ENCODE measurements around the gene COA8. TPM values are rescaled to one million over a fixed set of nuclear protein-coding genes. Genes with fewer than 3 reads are reported as not detected.

The COA8 gene
- total RNA-seq, 1 donor from 2014 or later = 17.2 TPM

- Histone ChIP-seq H3K9me3 (no peaks in the 10 kb centered on the region), H3K36me3 (peaks cover 0 to 5% of the 10 kb centered on the region in 2 donors), H3K4me3 (no peak overlapping the region), H3K27ac (peak overlapping the region; percentile 88), H3K4me1 (peaks cover 90% of the 10 kb centered on the region), H3K27me3 (no peaks in the 10 kb centered on the region)
- intact Hi-C loops (cut with DNase I) = no loop called here
- no peak for DNase-seq (ENCODE audit: extremely low spot score in 2 of 2)
- TF ChIP-seq POLR2A (IDR thresholded peaks at IDR 0.05) = no peak
- no peak for TF ChIP-seq POLR2AphosphoS5 (IDR thresholded peaks at IDR 0.05; ENCODE audit: insufficient read depth in 1 of 2, low read depth in 1 of 2)
- TF ChIP-seq CTCF (IDR thresholded peaks at IDR 0.05) = no peak
Observed at GRCh38 chr14:103532216-103533136, 30.3 kb upstream of the COA8 start.

- H3K27me3 ChIP-seq = no peaks in the 10 kb centered on the region
- H3K36me3 ChIP-seq = peaks cover 0 to 5% of the 10 kb centered on the region in 2 donors
- H3K4me3 ChIP-seq = no peak overlapping the region
- intact Hi-C loops (cut with DNase I) = no loop called here
- H3K4me1 ChIP-seq = peaks cover 89% of the 10 kb centered on the region
- DNase-seq (ENCODE audit: extremely low spot score in 2 of 2) = no peak
- H3K9me3 ChIP-seq = no peaks in the 10 kb centered on the region
- H3K27ac ChIP-seq = peak overlapping the region; percentile 88
- TF ChIP-seq POLR2AphosphoS5 (IDR thresholded peaks at IDR 0.05; ENCODE audit: insufficient read depth in 1 of 2, low read depth in 1 of 2) (peak in 1 of 2 donors; percentile 61), CTCF (IDR thresholded peaks at IDR 0.05) (no peak), POLR2A (IDR thresholded peaks at IDR 0.05) (no peak)
Observed at GRCh38 chr14:103533137-103533998, 29.4 kb upstream of the COA8 start.

GRCh38 chr14:103533999-103534575 lies 28.7 kb upstream of the COA8 start:
- Histone ChIP-seq H3K27me3 (no peaks in the 10 kb centered on the region), H3K27ac (peak overlapping the region; percentile 88), H3K4me3 (no peak overlapping the region), H3K9me3 (no peaks in the 10 kb centered on the region), H3K36me3 (peaks cover 0 to 5% of the 10 kb centered on the region in 2 donors), H3K4me1 (peaks cover 93% of the 10 kb centered on the region)
- intact Hi-C loops (cut with DNase I) = no loop called here
- TF ChIP-seq POLR2A (IDR thresholded peaks at IDR 0.05) (no peak), CTCF (IDR thresholded peaks at IDR 0.05) (no peak), POLR2AphosphoS5 (IDR thresholded peaks at IDR 0.05; ENCODE audit: insufficient read depth in 1 of 2, low read depth in 1 of 2) (no peak)
- DNase-seq (ENCODE audit: extremely low spot score in 2 of 2) = no peak

GRCh38 chr14:103534576-103535061 lies 28.1 kb upstream of the COA8 start:
- intact Hi-C loops (cut with DNase I) = no loop called here
- Histone ChIP-seq H3K9me3 (no peaks in the 10 kb centered on the region), H3K27me3 (no peaks in the 10 kb centered on the region), H3K27ac (peak overlapping the region; percentile 88), H3K36me3 (peaks cover 0 to 5% of the 10 kb centered on the region in 2 donors), H3K4me1 (peaks cover 93% of the 10 kb centered on the region), H3K4me3 (peak overlapping the region in 1 of 2 donors; percentile 7)
- no peak for DNase-seq (ENCODE audit: extremely low spot score in 2 of 2)
- TF ChIP-seq POLR2AphosphoS5 (IDR thresholded peaks at IDR 0.05; ENCODE audit: insufficient read depth in 1 of 2, low read depth in 1 of 2) (no peak), POLR2A (IDR thresholded peaks at IDR 0.05) (no peak)

Measured in vagina (tissue), 2 donors.